OCI-M2 (cell line): ENCODE measurements around the gene CDC42BPB.

Source experiments
- DNase-seq: peaks from one replicate; lab custom pipeline; 2025; ENCODE audit not compliant: unreplicated experiment; lab: John Stamatoyannopoulos, UW

CDC42BPB gene

GRCh38 chr14:103057372-103058163, at the start of gene CDC42BPB:
Gene CDC42BPB, minus strand, starts transcription at chr14:103057549. Its CDS starts 376 bp downstream, at chr14:103057173.
- no peak for DNase-seq

GRCh38 chr14:103105580-103106150, 48.3 kb upstream of the CDC42BPB start:
- no peak for DNase-seq

- DNase-seq: no peak
Observed at GRCh38 chr14:103104654-103105452, 47.5 kb upstream of the CDC42BPB start.

GRCh38 chr14:103104389-103104653, 47.0 kb upstream of the CDC42BPB start:
- no peak for DNase-seq

- DNase-seq: no peak
Observed at GRCh38 chr14:103103461-103104388, 46.4 kb upstream of the CDC42BPB start.

- no peak for DNase-seq
Observed at GRCh38 chr14:103102689-103103260, 45.4 kb upstream of the CDC42BPB start.

GRCh38 chr14:103101963-103102688, 44.8 kb upstream of the CDC42BPB start:
- no peak for DNase-seq

- no peak for DNase-seq
Observed at GRCh38 chr14:103101257-103101962, 44.1 kb upstream of the CDC42BPB start.

GRCh38 chr14:103100281-103101121, 43.2 kb upstream of the CDC42BPB start:
- no peak for DNase-seq

- DNase-seq: no peak
Observed at GRCh38 chr14:103099733-103100280, 42.5 kb upstream of the CDC42BPB start.

GRCh38 chr14:103099081-103099732, 41.9 kb upstream of the CDC42BPB start:
- peak; percentile 22 for DNase-seq

- no peak for DNase-seq
Observed at GRCh38 chr14:103097994-103098957, 40.9 kb upstream of the CDC42BPB start.

- no peak for DNase-seq
Observed at GRCh38 chr14:103097244-103097993, 40.1 kb upstream of the CDC42BPB start.

- no peak for DNase-seq
Observed at GRCh38 chr14:103096387-103096786, 39.0 kb upstream of the CDC42BPB start.

- DNase-seq: no peak
Observed at GRCh38 chr14:103095210-103095778, 37.9 kb upstream of the CDC42BPB start.
